Inflammatory macrophage treated with lipopolysaccharide for 1 hour (primary cell): ENCODE data around the gene ISOC2.
A peak's percentile ranks its signal among the peaks of the same experiment; 100 is the strongest.
"Not testable (repeated sequence)": the region's sequence is repeated elsewhere in the genome, so short reads cannot be mapped to it uniquely, and the experiment has no call there.

ENCODE experiments used
- DNase-seq, 2 donors: peaks; one replicate each; pipeline ENCODE4 v3.0.0-alpha.2; 2020 to 2022

ISOC2 gene

DNA sequence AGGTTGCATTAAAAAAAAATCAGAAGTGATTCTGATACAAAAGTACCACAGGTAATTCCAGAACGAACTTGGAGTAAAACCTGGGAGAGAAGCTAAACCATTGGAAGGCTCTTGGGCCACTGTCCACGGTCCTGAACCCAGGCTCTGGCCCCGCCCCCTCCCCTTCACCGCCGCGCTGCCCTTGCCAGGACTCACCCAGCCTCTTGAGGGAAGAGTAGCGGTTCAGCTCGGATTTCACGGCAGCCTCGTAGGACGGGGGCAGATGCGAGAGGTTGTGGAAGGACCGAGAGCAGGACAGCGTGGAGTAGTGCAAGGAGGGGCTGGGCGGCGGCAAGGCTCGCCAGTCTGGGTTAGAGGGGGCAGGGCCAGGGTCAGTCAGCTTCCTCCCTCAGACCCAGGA is 24.0 kb downstream of the ISOC2 start:
- peak in 1 of 2 donors; percentile 68 for DNase-seq

DNA sequence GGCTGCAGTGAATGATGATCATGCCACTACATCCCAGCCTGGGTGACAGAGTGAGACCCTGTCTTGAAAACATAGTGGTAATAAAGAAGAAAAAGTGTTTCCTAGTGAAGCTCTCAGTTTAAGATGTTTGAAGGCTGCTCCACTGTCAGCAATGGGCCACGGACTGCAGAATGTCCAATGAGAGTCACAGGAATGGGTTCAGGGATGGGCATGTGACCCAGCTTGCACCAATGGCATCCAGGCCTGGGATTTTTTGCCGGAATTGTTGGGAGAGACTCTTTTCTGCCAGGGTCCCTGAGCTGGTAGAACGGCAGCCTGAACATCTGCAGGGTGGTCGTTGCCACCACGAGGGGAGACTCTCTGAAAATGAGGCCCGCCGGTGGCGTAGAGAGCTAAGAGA is 24.6 kb downstream of the ISOC2 start:
- DNase-seq, result no peak

DNA sequence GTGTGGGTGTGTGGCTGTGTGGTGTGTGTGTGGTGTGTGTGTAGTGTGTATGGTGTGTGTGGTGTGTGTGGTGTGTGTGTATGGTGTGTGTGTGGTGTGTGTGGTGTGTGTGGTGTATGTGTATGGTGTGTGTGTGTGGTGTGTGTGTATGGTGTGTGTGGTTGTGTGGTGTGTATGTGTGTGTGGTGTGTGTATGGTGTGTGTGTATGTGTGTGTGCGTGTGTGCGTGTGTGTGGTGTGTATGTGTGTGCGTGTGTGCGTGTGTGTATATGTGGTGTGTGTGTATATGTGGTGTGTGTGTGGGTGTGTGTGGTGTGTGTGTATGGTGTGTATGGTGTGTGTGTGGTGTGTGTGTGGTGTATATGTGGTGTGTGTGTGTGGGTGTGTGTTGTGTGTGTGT is 26.4 kb downstream of the ISOC2 start:
- DNase-seq, result no peak

DNA sequence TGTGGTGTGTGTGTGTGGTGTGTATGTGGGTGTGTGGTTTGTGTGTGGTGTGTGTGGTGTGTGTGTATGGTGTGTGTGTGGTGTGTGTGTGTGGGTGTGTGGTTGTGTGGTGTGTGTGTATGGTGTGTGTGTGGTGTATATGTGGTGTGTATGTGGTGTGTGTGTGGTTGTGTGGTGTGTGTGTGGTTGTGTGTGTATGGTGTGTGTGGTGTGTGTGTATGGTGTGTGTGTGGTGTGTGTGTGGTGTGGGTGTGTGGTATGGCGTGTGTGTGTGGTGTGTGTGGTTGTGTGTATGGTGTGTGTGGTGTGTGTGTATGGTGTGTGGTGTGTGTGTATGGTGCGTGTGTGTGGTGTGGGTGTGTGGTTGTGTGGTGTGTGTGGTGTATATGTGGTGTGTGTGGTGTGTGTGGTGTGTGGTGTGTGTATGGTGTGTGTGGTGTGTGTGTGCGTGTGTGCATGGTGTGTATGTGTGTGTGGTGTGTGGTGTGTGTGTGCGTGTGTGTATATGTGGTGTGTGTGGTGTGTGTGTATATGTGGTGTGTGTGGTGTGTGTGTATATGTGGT is 27.0 kb downstream of the ISOC2 start:
- DNase-seq, result no peak

DNA sequence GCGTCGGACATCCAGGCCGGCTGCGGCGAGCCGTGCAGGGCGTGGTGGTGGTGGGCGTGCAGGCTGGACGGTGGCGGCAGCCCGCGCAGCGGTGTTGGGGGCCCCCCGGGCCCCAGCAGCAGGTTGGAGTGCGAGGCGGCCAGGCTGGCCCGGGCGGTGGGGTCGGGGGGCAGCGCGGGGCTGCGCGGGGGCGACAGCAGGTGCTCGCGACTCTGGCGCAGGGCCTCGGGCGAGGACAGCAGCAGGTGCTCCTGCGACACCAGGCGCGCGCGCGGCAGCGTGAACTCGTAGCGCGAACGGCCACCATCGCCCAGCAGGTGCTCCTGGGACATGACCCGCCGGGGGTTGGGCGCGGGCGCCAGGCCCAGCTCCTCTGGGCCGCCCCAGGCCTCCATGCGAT is 28.1 kb downstream of the ISOC2 start:
- DNase-seq, result no peak

DNA sequence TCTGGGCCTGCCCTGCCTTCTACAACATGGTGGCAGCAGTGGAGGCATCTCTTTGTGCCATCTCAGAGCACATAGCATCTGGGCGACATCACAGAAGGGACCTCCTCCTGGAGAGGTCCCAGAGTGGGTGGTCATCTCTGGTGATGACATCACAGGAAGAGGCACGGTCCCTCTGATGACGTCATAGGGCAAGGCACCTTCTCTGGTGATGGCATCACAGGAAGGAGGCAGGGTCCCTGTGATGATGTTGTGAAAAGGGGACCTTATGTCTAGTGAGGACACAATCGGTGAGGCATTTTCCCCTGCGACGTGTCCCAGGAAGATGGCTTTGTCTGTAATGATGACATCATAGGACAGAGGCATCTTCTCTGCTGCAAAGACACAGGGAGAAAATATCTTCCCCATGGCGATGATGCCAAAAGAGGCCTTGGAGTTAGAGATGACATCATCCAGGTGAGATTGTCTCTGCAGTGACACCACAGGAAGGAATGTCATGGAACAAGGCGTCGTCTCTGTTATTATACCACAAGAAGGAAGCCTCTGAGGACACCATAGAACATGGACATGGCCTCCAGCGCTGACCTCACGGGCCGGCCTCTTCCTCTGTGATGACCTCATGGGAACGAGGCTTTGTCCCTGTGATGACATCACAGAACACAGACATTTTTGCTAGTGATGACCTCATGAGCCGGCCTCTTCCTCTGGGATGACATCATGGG is 29.0 kb downstream of the ISOC2 start:
- DNase-seq, result no peak

DNA sequence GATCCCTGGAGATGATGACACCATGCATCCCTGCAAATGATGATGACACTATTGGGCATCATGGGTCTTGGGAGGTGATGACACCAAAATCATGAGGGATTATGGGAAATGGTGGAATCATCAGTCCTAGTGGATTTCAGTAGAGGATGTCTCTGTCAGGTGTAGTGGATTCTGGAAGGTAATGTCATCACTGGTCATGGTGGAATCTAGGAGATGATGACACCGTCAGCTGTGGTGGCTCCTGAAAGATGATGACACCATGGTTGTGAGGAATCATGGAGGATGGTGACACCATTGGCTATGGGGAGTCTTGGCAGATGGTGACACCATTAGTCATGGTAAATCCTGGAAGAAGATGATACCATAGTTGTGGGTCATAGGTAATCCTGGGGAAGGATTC is 30.3 kb downstream of the ISOC2 start:
- no peak for DNase-seq

DNA sequence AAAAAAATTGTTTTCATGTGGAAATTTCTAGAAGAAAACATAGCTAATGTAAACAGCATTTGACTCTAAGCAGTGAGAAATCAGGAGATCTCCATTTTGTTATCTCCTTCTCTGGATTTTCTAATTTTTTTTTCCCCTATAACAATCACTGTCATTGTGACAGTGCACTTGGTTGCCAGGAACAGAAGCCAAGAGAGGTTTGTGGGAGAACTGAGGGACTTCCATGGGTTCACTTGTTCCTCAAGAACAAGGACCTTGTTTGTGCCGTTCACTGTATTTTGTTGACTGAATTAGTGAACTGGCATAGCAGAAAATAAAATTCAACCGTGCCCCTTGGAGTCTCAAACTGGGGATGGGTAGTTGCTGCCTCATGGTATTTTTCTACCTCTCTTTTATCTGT is 35.4 kb downstream of the ISOC2 start:
- DNase-seq, result no peak

DNA sequence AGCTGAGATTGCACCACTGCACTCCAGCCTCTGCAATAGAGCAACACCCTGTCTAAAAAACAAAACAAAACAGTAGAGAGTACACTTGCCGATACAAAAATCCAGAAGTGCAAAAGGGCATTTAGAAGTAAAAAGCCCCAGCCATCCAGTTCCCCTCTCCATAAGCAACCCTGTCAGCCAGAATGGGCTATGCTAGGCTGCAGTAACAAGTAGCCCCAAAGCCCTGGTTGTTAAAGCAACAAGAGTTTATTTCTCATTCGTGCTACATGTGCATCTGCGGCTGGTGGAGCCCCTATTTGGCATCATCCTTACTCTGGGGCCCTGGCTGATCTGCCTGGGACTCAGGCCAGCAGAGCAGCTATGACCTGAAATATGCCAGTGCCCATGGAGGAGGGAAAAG is 36.9 kb downstream of the ISOC2 start:
- DNase-seq, result no peak

DNA sequence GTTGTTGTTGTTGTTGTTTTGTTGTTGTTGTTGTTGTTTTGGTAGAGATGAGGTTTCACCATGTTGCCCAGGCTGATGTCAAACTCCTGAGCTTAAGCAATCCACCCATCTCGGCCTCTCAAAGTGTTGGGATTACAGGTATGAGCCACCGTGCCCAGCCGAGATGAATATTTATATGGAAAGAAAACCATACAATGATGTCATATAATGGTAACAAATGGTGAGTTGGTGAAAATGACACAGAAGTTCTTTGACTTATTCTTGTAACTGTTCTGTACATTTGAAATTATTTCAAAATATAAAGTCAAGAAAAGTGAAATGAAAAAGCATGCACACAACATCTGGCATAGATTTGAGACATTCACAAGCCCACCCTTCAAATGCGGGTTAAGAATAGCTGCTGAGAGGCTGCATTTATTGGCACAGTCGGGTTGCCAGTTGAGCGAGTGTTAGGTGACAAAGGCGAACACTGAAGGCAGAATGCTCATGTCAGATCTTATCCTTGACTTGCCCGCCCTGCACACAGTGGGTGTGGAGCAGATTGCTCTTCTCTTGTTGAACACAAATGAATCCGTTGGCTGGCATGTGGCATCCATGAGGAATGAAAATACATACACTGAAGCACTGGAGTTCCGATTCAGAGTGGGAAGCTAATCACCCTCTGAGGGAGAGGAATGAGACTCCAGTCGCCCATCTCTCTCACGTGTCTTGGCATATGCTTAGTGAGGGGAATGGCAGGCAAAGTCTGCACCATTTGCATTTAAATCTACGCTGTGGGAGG is 38.0 kb downstream of the ISOC2 start:
- no peak for DNase-seq

DNA sequence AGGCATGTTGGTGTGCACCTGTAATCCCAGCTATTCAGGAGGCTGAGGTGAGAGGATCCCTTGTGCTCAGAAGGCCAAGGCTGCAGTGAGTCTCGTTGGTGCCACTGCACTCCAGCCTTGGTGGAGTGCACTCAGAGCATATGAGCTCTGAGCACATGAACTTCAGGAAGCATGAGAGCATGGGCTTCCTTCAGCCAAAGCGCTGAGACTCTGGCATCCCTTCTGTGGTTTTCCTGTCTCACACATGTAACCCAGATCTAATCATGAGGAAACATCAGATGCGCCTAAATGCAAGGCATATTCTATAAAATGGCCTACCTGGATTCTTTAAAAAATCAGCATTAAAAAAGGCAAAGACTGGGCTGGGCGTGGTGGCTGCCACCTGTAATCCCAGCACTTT is 40.2 kb downstream of the ISOC2 start:
- DNase-seq, result not testable (repeated sequence)

DNA sequence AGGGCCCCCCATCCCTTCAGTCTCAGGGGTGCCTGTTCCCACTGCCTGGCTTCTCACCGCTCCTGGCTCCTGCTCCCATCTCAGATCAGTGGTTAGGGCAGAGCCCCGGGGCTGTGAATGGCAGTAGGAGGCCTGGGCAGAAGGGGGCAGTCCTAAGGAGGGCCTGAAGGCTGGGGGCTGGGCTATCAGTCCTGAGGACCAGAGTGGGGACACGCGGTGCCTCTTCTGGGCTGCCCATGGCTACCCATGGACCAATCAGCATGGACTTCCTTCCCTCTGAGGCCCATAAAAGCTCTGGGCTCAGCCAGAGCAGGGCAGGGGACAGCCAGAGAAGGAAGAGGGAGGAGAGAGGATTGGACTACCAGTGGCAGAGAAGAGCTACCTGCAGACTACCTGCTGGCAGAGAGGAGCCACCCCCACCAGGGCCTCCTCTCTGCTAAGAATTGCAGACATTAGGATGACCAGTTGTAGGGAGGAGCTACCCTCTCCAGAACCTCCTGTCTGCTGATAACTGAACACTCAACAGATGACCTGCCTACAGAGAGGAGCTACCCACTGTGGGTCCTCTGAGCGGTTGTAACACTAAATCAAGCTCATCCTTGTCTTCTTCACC is 41.7 kb downstream of the ISOC2 start:
- DNase-seq, result no peak

DNA sequence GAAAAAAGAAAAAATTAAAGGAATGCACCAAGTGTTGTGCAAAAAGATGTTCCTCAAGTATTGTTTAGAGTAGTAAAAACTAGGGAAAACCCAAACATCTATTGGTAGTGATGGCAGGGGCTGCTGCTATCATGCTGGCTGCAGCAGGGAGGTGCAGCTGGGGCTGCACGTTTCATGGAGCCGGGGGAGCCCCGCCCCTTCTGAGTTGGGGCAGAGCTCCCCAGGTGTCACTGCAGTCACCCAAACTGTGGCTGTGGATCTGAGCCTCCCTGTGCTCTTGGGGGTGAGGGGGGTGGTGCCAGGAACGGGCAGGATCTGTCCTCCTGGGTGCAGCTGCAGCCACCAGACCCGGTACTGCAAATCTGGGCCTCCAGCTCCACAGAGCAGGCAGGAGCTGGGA is 42.3 kb downstream of the ISOC2 start:
- no peak for DNase-seq

DNA sequence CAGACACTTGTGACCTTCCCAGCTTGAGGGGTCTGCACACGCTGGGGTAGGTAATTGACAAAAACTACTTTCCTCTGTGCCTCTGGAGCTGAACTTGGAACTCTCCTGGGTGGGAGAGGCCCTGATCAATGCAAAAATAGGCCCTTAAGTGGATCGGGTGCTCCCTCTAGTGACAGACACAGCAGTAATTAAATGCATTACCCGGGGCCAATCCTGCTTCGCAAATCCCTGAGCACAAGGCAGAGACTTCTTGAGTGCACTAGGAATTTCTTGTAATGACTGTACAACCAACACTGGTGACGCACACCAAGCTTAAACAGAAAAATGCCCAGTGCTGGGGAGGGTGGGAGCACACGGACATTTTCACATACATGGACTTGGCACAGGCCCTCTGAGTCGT is 43.3 kb downstream of the ISOC2 start:
- peak; percentile 49 to 78 for DNase-seq

DNA sequence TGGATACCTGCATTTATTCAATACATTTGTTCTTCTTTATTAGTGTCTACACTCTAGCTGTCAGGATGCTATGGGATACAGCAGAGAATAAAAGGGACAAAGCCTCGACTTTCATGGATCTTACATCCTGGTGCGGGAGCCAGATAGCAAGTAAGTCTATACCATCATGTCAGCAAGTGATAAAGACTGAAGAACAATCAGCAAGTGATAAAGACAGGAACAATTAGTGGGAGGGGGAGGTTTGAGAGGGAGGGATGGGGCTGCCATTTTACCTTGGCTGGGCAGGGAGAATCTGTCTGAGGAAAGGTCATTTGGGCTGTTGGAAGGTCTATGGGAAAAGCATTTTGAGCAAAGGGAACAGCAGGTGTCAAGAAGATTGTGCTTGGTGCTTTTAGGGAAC is 51.3 kb downstream of the ISOC2 start:
- no peak for DNase-seq

DNA sequence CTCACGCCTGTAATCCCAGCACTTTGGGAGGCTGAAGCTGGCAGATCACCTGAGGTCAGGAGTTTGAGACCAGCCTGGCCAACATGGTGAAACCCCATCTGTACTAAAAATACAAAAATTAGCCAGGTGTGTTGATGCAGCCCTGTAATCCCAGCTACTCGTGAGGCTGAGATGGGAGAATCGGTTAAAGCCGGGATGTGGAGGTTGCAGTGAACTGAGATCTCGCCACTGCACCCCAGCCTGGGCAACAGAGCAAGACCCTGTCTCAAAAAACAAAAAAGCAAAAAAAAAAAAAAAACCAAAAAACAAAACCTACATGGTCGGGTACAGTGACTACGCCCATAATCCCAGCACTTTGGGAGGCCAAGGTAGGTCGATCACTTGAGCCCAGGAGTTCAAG is 52.3 kb downstream of the ISOC2 start:
- not testable (repeated sequence) for DNase-seq

DNA sequence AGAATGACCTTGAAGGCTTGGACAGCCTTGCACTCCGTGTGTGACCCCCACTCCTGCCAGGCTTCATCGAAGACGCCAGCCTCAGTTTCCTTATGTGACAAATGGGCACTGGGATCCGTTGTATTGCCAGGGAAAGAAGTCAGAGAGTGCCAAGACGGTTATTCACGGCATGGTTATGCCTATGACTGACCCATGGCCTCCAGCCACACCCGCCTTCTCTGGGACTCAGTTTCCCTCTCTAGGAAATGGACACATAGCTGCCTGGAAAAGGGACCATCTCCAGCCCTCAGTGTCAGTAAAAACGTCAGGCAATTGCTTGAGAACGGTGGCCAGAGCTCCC is 52.9 kb downstream of the ISOC2 start:
- DNase-seq, result no peak

DNA sequence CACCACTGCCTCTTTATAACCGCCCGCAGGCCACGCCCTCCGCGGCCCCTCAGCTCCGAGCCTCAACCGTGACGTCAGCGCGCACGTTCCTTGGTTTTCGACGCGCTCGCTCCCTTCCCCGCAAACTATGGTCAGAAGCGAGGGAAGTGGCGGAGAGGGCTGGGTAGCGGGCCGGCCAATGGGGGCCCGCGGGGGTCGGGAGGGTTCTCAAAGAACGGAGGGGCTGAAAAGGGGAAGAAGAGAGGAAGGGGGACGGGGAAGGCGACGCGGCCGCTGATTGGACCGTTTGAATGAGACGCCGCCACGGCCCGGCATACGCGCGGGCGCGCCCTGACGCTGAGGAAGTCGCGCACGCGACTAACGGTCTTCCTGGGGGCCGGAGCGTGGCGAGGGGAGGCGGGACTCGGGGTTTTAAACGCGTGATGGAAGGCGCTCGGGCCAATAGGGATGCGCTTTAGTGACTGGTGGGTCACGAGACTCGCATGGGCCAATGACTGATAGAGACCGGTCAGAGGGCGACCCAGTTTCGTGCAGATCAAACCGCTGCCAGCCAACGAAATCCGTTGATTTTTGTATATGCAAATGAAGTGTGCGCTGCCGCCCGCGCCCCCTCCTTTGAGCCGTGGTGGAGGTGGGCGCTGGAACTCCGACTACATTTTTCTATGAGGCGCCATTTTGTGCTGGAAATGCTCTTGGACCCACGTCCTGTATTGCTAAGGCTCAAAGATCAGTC is 53.5 kb downstream of the ISOC2 start:
- DNase-seq, result peak; percentile 98

DNA sequence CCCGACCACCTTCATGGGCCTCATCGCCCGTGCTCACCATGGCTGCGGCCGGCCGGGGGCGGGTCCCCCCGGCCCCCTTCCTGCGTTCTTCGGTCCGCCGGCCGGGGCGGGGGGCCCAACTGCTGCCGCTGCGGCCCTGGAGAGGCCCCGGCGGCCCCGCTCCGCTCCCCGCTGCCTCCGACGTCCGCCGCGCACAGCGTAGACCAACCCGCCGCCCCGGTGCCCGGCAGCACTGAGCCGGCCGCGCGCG is 54.0 kb downstream of the ISOC2 start, which contains the start of gene UBE2S:
TSS of gene UBE2S (minus strand) at position 239 of the 250 bp plus-strand sequence. CDS start at position 40, 199 bp downstream.
- DNase-seq, result not testable (repeated sequence)

DNA sequence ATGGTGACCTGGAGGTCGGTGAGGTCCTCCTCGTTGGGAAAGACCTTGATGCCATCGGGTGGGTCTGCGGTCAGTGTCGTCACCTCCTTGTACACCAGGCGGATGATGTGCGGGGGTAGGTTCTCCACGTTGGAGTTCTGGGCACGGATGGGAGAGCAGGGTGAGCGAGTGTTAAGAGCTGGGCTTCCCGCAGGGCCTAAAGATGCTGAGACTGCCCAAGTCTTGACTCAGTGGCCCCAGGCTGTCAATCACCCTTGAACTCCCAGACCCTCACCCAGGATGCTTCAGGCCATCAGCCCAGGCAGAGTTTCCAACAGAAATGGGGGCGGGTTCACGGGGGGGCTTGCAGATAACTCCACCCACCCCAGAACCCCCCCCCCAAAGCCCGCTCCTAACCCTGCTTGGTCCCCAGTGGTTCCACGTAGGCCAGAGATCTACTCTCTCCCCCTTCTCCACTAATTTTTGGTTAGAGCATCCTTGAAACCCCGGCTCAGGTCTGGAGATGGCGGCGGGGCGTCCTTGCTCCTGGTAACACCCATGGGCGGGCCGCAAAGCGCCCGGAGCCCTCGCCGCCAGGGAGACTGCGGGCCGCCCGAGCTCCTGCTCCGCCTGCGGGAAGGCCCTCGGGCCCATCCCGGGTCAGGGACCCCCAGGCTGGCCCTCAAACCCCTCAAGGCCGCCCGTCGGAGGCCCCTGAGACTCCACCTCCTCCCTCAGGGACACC is 54.5 kb downstream of the ISOC2 start:
- peak in 1 of 2 donors; percentile 20 for DNase-seq

DNA sequence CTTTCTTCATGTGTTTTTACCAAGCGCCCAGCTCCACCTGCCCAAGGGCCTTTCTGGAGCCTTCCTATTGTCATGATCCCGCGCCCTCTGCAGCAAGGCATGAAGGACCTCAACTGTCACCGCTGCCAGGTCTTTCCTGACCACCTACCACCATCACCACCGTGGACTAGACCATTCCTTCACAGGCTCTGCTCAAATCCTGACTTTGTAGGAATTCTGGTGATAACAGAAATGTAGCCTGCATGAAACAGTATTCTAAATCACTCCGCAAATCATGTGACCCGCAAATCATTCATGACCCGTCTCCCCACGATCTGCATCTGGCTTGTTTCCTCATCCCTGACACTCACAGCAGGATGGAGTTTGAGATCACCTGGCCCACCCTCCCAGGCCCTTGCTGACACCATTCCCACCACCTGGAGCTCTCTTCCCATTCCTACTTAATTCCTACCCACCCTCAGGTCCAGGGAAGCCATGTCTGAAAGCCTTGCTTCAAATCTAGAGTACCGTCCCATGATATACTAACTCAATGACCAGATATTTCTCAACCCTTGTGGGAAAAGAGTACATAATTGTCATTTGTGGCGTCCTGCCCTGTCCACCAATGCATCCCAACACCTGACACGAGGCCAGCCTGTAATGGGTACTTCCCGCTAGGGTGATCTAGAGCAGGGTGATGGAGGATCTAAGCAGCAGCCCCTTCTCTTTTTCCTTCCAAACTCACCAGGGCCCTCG is 55.2 kb downstream of the ISOC2 start:
- no peak for DNase-seq

DNA sequence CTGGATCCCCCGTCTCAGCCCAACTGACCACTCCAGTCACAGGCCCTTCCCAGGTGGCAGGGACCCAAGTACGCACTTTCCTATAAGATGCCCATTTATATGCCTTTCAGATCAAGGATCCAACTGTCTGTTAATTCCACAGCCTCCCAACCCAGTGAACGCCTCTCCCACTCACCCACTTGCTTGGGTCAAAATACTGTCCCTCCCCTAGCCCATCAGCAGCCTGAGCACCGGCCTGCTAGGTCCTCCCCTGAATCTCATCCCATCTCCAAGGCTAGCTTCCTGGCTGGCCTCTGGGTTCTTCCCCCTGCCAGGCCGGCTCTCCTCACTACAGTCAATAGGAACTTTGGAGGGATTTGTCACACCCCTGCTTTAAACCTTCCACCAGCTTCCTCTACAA is 55.8 kb downstream of the ISOC2 start:
- DNase-seq, result no peak
